Inflammatory macrophage (primary cell): ENCODE measurements around the gene NEU1.
A peak's percentile ranks its signal among the peaks of the same experiment; 100 is the strongest.
"Not testable (repeated sequence)": the region's sequence is repeated elsewhere in the genome, so short reads cannot be mapped to it uniquely, and the experiment has no call there.

Experiments used
- DNase-seq, 2 donors: peaks; one replicate each; pipeline ENCODE4 v3.0.0-alpha.2; 2020 to 2022

Gene NEU1

DNA sequence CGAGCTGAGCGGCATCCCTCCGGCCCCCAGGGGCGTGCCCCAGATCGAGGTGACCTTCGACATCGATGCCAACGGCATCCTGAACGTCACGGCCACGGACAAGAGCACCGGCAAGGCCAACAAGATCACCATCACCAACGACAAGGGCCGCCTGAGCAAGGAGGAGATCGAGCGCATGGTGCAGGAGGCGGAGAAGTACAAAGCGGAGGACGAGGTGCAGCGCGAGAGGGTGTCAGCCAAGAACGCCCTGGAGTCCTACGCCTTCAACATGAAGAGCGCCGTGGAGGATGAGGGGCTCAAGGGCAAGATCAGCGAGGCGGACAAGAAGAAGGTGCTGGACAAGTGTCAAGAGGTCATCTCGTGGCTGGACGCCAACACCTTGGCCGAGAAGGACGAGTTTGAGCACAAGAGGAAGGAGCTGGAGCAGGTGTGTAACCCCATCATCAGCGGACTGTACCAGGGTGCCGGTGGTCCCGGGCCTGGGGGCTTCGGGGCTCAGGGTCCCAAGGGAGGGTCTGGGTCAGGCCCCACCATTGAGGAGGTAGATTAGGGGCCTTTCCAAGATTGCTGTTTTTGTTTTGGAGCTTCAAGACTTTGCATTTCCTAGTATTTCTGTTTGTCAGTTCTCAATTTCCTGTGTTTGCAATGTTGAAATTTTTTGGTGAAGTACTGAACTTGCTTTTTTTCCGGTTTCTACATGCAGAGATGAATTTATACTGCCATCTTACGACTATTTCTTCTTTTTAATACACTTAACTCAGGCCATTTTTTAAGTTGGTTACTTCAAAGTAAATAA is 45.3 kb downstream of the NEU1 start:
- peak in 1 of 2 donors; percentile 56 for DNase-seq

- peak; percentile 94 to 95 for DNase-seq
Measured at GRCh38 chr6:31815025-31815838, 47.4 kb downstream of the NEU1 start, which contains the start of the genes HSPA1A and HSPA1L. Gene HSPA1A, plus strand, starts transcription at chr6:31815543. Its CDS starts 214 bp downstream, at chr6:31815757. Gene HSPA1L, minus strand, starts transcription at chr6:31815283. Its CDS starts 3,311 bp downstream, at chr6:31811972.

GRCh38 chr6:31814677-31815024 is 48.0 kb downstream of the NEU1 start:
- DNase-seq = peak; percentile 86 to 93

GRCh38 chr6:31813465-31813849 is 49.2 kb downstream of the NEU1 start:
- no peak for DNase-seq

DNA sequence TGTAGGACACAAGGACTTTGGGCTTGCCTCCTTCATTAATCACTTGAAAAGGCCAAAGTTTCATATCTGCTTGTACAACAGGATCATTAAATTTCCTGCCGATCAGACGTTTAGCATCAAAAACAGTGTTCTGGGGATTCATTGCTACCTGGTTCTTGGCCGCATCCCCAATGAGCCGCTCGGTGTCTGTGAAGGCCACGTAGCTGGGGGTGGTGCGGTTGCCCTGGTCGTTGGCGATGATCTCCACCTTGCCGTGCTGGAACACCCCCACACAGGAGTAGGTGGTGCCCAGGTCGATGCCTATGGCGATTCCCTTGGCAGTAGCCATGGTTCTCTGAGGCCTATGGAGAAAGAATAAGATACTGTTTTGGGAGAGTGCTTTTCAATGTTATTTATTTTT is 51.0 kb downstream of the NEU1 start:
- DNase-seq = no peak

DNA sequence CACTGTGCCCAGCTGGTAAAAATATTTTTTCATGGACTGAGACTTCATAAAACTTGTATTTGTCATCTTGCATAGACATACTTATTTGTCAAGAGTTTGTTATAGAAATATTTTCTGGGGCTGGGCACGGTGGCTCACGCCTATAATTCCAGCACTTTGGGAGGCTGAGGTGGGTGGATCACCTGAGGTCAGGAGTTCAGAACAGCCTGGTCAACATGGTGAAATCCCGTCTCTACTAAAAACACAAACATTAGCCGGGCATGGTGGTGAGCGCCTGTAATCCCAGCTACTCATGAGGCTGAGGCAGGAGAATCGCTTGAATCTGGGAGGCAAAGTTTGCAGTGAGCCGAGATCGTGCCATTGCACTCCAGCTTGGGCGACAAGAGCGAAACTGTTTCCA is 54.0 kb downstream of the NEU1 start:
- DNase-seq = not testable (repeated sequence)
